D721Med (cell line): ENCODE results near the gene DPEP3.

Source experiments
- DNase-seq: peaks from one replicate; pipeline ENCODE4 v3.0.0; 2011; ENCODE audit warnings: low spot score; ENCODE audit not compliant: insufficient read length
- FAIRE-seq: peaks from 2 replicates; lab custom pipeline; 2011; peaks lifted over from hg19 to GRCh38; lab: Jason Lieb, UNC
- TF ChIP-seq, protein P1 (sequence below): IDR thresholded peaks from 2 replicates; pipeline ENCODE4 v1.5.1; 2012; ENCODE audit warnings: mild to moderate bottlenecking, control low read depth; ENCODE audit not compliant: insufficient read depth; ENCODE audit errors: missing control alignments

DPEP3 gene

DNA sequence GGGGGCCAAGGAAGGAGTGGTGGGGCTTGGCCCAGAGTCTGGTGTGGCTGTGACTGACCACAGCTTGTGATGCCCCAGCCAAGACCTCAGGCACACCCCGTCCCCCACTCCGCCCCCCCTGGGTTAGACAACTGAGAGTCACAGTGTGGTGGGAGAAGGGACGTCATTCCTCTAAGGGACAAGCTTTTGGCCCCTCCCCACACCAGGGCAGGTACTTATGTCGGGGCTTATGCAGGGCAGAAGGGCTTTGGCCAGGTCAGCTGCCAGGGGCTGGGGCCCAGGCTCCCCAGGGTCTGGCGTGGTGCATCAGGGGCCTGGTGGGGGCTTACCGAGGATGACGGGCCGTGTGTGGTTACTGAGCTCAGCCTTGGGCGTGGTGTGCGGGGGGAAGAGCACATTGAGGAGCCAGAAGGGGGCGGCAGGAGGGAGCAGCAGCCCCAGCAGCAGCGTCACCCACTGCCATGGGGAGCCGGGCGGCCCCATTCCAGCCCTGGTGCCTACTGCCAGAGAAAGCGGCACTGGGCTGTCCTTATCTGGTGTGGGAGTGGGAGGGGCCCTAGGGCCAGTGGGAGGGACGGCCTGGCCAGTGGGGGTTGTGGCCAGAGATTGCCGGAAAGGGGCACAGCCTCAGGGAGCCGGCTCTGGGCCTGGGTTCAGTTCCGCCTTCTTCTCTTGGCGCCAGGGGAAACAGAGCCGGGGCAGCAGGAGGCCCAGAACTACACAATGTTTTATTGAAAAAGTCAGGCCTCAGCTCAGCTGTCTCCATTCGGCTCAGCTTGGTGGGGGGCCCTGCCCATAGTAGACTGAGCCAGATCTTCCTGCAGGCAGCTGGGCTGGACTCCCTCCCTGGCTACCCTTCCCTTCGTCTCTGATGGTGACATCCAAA, 36.4 kb downstream of the DPEP3 start, which contains the start of gene LCAT:
Gene LCAT, minus strand, starts transcription at position 502 of the 886 bp plus-strand sequence. Its CDS starts 19 bp downstream, at position 483.
- FAIRE-seq, result no peak

GRCh38 chr16:67943256-67943618, 37.1 kb downstream of the DPEP3 start:
- TF ChIP-seq, protein P1, sequence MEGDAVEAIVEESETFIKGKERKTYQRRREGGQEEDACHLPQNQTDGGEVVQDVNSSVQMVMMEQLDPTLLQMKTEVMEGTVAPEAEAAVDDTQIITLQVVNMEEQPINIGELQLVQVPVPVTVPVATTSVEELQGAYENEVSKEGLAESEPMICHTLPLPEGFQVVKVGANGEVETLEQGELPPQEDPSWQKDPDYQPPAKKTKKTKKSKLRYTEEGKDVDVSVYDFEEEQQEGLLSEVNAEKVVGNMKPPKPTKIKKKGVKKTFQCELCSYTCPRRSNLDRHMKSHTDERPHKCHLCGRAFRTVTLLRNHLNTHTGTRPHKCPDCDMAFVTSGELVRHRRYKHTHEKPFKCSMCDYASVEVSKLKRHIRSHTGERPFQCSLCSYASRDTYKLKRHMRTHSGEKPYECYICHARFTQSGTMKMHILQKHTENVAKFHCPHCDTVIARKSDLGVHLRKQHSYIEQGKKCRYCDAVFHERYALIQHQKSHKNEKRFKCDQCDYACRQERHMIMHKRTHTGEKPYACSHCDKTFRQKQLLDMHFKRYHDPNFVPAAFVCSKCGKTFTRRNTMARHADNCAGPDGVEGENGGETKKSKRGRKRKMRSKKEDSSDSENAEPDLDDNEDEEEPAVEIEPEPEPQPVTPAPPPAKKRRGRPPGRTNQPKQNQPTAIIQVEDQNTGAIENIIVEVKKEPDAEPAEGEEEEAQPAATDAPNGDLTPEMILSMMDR, result no peak
- DNase-seq (no peak), FAIRE-seq (no peak)

More for the DNA sequence above, 36.4 kb downstream of the DPEP3 start, which contains the start of gene LCAT:
- no peak for DNase-seq
- TF ChIP-seq, protein P1, result no peak

DNA sequence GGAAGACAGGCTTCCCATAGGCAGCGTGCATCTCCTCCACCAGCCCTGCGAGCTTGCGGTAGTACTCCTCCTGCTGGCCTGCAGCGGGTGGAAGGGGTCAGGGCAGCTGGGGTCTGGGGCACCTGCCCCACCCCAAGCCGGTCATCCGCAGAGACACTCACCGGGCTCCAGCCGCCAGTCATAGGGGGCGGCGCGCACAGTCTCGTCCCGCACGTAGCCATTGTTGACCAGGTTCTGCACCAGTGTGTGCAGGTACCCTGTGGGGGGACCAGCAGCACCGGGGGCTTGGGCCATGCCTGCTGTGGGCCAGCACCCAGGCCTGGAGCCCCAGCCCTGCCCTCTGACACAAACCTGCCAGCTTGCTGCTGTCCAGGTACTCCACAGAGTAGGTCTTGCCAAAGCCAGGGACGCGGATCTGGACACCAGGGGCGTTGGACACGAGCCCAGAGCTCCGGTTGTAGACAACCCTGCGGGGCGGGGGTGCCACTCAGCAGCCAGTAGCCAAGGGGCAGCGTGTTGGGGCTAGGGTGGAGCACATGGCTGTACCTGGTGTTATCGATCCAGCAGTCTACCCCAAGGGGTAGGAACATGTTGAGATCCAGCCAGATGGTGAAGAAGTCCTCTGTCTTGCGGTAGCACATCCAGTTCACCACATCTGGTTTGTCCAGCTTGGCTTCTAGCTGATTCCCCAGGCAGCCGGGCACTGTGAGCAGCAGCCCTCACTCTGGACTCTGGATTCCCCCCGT, 37.6 kb downstream of the DPEP3 start:
- TF ChIP-seq, protein P1, result no peak
- FAIRE-seq (no peak), DNase-seq (no peak)

DNA sequence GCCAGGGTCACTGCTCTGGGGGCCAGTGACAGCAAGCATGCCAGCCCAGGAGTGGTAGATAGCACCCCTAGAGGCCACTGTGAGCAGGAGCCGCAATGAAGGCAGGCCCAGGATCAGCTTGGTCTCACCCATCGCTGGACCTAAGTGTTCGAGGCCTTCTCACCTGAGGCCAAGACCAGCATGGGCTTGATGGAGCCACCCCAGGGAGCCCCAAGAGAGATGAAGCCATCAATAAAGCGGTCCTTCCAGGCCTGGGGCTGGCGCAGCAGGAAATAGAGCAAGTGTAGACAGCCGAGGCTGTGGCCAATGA, 38.1 kb downstream of the DPEP3 start:
- FAIRE-seq (no peak), DNase-seq (no peak)
- TF ChIP-seq, protein P1, result peak; percentile 58

DNA sequence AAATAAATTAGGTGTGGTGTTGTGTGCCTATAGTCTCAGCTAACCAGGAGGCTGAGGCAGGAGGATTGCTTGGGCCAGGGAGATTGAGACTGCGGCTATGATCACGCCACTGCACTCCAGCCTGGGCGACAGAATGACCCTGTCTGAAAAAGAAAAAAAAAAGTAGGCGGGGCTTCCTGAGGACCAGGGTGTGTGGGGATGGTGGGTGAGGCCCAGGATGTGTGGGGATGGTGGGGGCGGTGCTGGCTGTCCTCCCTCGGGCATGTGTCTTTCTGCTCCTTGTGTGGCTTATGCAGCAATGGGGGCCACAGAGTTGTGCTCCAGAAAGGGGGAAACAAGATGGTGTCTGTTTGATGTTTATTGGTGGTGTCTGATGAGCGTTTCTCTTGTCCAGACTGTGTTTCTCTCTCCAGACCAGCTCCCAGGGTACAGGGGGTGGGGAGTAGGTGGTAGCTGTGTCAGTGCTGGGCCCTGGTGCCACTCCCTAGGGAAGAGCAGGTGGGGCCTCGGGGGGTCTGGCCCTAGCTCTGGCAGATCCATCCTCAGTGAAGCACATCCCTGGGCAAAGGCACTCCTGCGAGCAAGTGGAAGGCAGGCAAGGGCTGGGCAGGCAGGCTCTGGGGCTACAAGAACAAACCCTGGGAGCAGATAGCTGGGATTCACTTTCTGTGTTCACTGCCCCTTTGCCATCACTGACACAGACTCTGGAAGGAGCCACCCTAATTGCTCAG, 38.7 kb downstream of the DPEP3 start:
- no peak for DNase-seq
- TF ChIP-seq, protein P1, result no peak
- no peak for FAIRE-seq

DNA sequence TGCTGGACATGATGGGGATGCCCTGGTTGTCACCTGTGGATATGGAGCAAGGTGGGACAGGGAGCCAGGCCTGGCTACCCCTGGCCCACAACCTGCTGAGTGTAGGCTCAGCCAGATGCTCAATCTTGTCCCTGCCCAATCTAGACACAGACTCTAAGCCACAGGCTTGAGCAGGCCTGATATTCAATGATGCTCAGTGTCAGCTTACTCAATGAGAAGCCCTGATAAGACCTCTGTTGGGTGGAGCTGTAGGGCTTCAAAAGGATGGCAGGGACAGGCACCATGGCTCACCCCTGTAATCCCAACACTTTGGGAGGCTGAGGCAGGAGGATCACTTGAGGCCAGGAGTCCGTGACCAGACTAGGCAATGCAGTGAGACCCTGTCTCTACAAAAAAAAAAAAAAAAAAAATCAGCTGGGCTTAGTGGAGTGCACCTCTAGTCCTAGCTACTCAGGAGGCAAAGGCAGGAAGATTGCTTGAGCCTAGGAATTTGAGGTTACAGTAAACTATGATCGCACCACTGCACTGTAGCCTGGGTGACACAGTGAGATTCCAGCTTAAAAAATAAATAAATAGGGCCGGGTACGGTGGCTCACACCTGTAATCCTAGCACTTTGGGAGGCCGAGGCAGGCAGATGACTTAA, 39.7 kb downstream of the DPEP3 start:
- no peak for FAIRE-seq
- TF ChIP-seq, protein P1, result no peak
- no peak for DNase-seq
